Esophagus muscularis mucosa (tissue), 4 donors: Measurements from ENCODE around the gene MICALL1. TPM values are rescaled to one million over a fixed set of nuclear protein-coding genes. Genes with fewer than 3 reads are reported as not detected.

Source experiments
- DNase-seq: peaks from one replicate; pipeline ENCODE4 v3.0.0-alpha.2; 2017; ENCODE audit errors: extremely low spot score
- H3K27ac ChIP-seq, 4 donors: fragments of 200-600 bp; sonication (generic); replicated peaks in 1 of 4; 1 replicate in 3 of 4; 2 replicates in 1 of 4; pipeline ENCODE4 v1.5.1; 2016 to 2019; ENCODE audit warnings: mild to moderate bottlenecking in 1 of 4
- H3K27me3 ChIP-seq, 4 donors: fragments of 200-600 bp; sonication (generic); one replicate each; pipeline versions ENCODE4 v1.5.1 to v1.6.0; 2016 to 2019
- H3K36me3 ChIP-seq, 4 donors: fragments of 200-600 bp; sonication (generic); one replicate each; pipeline ENCODE4 v1.5.1; 2016 to 2019
- H3K4me1 ChIP-seq, 4 donors: fragments of 200-600 bp; sonication (generic); one replicate each; pipeline ENCODE4 v1.5.1; 2016 to 2019
- H3K4me3 ChIP-seq, 4 donors: fragments of 200-600 bp; sonication (generic); 1 replicate in 2 of 4; 2 replicates in 2 of 4; pipeline ENCODE4 v1.5.1; 2016 to 2019; ENCODE audit warnings: mild to moderate bottlenecking in 4 of 4, moderate library complexity in 1 of 4
- H3K9me3 ChIP-seq, 4 donors: fragments of 200-600 bp; sonication (generic); 1 replicate in 3 of 4; 2 replicates in 1 of 4; pipeline ENCODE4 v1.5.1; 2016 to 2019
- EP300 ChIP-seq: sonication (generic); formaldehyde crosslinking; IDR thresholded peaks from one replicate; pipeline ENCODE4 v1.6.1; 2017; ENCODE audit warnings: antibody characterized with exemption
- POLR2A ChIP-seq: fragments of 450-650 bp; IDR thresholded peaks from one replicate; pipeline ENCODE4 v1.6.1; 2017; ENCODE audit warnings: antibody characterized with exemption, moderate library complexity, mild to moderate bottlenecking, low read depth
- POLR2AphosphoS5 ChIP-seq, 2 donors: sonication (generic); formaldehyde crosslinking; IDR thresholded peaks; one replicate each; pipeline ENCODE4 v1.6.1; 2017; ENCODE audit warnings: antibody characterized with exemption in 2 of 2
- WGBS: methylation state at CpG from one replicate; pipeline ENCODE4 v1.1.5; 2018; 5-methylcytosine and 5-hydroxymethylcytosine counted together
- intact Hi-C: fragments of 100-400 bp; cut with DNase I; formaldehyde crosslinking; loops from one replicate; pipeline ENCODE4 v1.15.1; 2023
- total RNA-seq, 4 donors: library from RNA; depleted of rRNA; stranded (reverse); fragments of >200 nt; gene quantifications; one replicate each; pipeline versions ENCODE4 v1.1.0 to v1.2.1, GENCODE V29; 2016
- TF ChIP-seq, protein P1 (sequence below), 3 experiments: fragments of 200-600 bp in 2 of 3; fragments of 450-650 bp in 1 of 3; sonication (generic) in 2 of 3; IDR thresholded peaks; one replicate each; pipeline ENCODE4 v1.5.1; 2017 to 2019; ENCODE audit warnings: antibody characterized with exemption in 3 of 3, mild to moderate bottlenecking in 2 of 3, moderate library complexity in 1 of 3

The MICALL1 gene
- total RNA-seq, 4 donors from 2014 or later, result 51.2 to 136 (median 71.2) TPM

DNA sequence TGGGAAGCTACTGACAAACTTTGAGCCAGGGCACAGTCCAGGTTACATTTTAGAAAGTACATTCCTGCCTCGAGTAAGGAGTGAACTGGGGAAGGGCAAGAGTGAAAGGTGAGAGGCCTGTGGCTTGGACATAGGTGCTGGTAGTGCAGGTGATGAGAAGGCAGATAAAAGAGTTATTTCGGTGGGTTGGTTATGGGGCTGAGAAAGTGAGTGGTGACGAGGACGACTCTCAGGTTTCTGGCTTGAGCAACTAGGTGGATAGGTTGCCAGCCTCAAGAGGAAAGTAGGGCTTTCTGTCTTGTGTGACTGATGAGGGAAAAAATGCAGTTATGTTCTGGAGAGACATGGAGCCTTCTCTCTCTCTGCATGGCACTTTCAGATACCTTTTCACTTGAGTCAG lies 51.1 kb downstream of the MICALL1 start:
- H3K27me3 ChIP-seq, result no peaks in the 10 kb centered on the region
- WGBS, result 79% methylated on average over 4 of the region's 4 CpGs
- peaks cover 53 to 64% (median 60%) of the 10 kb centered on the region in 4 donors for H3K36me3 ChIP-seq
- no peak for DNase-seq
- intact Hi-C loops, result no loop called here
- H3K9me3 ChIP-seq, result no peaks in the 10 kb centered on the region
- peaks cover 15 to 41% (median 27%) of the 10 kb centered on the region in 4 donors for H3K4me1 ChIP-seq
- H3K4me3 ChIP-seq, result no peak overlapping the region
- no peak overlapping the region for H3K27ac ChIP-seq
- TF ChIP-seq POLR2AphosphoS5 (IDR thresholded peaks at IDR 0.05) (no peak), POLR2A (no peak), EP300 (no peak)
- TF ChIP-seq, protein P1, sequence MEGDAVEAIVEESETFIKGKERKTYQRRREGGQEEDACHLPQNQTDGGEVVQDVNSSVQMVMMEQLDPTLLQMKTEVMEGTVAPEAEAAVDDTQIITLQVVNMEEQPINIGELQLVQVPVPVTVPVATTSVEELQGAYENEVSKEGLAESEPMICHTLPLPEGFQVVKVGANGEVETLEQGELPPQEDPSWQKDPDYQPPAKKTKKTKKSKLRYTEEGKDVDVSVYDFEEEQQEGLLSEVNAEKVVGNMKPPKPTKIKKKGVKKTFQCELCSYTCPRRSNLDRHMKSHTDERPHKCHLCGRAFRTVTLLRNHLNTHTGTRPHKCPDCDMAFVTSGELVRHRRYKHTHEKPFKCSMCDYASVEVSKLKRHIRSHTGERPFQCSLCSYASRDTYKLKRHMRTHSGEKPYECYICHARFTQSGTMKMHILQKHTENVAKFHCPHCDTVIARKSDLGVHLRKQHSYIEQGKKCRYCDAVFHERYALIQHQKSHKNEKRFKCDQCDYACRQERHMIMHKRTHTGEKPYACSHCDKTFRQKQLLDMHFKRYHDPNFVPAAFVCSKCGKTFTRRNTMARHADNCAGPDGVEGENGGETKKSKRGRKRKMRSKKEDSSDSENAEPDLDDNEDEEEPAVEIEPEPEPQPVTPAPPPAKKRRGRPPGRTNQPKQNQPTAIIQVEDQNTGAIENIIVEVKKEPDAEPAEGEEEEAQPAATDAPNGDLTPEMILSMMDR (IDR thresholded peaks at IDR 0.05), result no peak

DNA sequence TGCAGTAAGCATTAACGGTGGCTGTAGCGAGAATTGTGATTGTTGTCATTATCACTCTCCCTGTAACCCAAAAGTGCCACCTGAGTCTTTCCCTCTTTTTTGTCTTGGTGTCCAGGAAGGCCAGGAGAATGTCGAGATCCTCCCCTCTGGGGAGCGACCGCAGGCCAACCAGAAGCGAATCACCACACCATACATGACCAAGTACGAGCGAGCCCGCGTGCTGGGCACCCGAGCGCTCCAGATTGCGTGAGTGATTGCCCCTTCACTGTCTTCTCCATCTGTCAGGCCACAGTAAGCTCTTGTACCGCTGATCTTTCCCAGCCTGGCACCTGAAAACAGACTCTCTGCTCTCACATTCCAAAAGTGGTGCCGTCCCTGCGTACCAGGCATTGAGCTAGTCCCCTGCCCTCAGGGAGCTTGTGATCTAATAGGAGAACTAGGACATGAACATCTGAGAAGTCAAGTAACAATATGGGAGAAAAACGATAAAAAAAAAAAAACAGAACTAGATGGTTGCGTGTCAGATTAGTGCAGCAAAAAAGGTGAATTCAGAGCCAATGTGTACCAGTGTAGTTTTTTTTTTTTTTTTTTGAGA lies 53.2 kb downstream of the MICALL1 start:
- H3K36me3 ChIP-seq, result peaks cover 59 to 84% (median 79%) of the 10 kb centered on the region in 4 donors
- WGBS, result 98% methylated on average over 18 of the region's 18 CpGs
- intact Hi-C loops, result no loop called here

DNA sequence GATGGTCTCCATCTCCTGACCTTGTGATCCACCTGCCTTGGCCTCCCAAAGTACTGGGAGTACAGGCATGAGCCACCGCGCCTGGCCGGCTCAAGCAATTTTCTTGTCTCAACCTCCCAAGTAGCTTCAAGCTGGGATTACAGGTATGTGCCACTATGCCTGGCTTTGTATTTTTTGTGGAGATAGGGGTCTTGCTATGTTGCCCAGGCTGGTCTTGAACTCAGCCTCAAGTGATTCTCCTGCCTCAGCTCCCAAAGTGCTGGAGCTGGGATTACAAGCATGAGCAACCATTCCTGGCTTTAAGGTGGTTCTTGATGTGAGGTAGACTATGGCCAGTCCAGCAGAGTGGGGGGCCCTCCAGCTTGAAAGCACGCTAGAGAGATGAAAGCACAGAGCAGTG lies 55.0 kb downstream of the MICALL1 start:
- Histone ChIP-seq H3K36me3 (peaks cover 63 to 90% (median 79%) of the 10 kb centered on the region in 4 donors), H3K27ac (no peak overlapping the region), H3K27me3 (no peaks in the 10 kb centered on the region), H3K4me3 (no peak overlapping the region), H3K4me1 (peaks cover 8 to 27% (median 13%) of the 10 kb centered on the region in 4 donors), H3K9me3 (no peaks in the 10 kb centered on the region)
- TF ChIP-seq, protein P1 (IDR thresholded peaks at IDR 0.05), result no peak
- TF ChIP-seq EP300, result no peak
- TF ChIP-seq POLR2A, result no peak
- no peak for TF ChIP-seq POLR2AphosphoS5 (IDR thresholded peaks at IDR 0.05)
- intact Hi-C loops, result no loop called here
- WGBS, result 100% methylated on average over 4 of the region's 4 CpGs
- DNase-seq, result no peak

More for the DNA sequence above, 53.2 kb downstream of the MICALL1 start:
- H3K27ac ChIP-seq, result no peak overlapping the region
- H3K4me3 ChIP-seq, result no peak overlapping the region
- TF ChIP-seq POLR2A (no peak), EP300 (no peak), POLR2AphosphoS5 (IDR thresholded peaks at IDR 0.05) (no peak)
- TF ChIP-seq, protein P1 (IDR thresholded peaks at IDR 0.05), result no peak
- peaks cover 7 to 26% (median 12%) of the 10 kb centered on the region in 4 donors for H3K4me1 ChIP-seq
- no peaks in the 10 kb centered on the region for H3K9me3 ChIP-seq
- DNase-seq, result no peak
- H3K27me3 ChIP-seq, result no peaks in the 10 kb centered on the region

DNA sequence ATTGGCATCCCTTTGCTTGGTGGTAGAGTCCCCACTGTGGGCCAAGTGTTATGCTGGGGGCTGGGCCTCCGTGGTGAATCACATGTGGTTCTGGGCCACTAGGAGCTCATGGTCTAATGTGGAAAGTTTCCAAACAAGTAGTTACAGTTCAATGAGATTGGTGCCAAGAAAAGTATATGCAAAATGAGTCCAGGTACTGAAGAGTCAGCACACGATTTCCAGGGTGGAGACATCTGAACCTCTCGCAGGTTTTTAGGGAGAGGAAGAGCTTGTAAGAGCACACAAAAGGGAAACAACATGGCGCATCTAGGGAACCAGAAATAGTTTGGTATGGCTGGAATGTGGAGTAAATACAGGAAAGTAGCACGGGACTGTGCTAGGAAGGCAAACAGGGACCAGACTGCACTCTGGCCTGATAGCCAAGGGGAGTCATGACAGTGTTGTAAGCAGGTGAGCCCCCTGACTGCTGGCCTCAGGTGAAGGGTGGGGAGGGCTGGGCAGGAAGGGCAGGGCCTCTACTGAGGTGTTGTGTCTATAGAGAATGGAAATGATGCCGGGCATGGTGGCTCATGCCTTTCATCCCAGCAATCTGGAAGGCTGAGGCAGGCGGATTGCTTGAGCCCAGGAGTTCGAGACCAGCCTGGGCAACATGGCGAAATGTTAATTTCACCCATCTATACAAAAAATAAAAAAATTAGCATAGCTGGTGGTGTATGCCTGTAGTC lies 60.0 kb downstream of the MICALL1 start:
- H3K27ac ChIP-seq, result no peak overlapping the region
- no peak for DNase-seq
- peaks cover 15 to 24% (median 20%) of the 10 kb centered on the region in 4 donors for H3K4me1 ChIP-seq
- WGBS, result 76% methylated on average over 9 of the region's 9 CpGs
- TF ChIP-seq POLR2AphosphoS5 (IDR thresholded peaks at IDR 0.05) (no peak), POLR2A (no peak), EP300 (no peak)
- TF ChIP-seq, protein P1 (IDR thresholded peaks at IDR 0.05), result no peak
- no peak overlapping the region for H3K4me3 ChIP-seq
- peaks cover 45 to 73% (median 59%) of the 10 kb centered on the region in 4 donors for H3K36me3 ChIP-seq
- no peaks in the 10 kb centered on the region for H3K9me3 ChIP-seq
- H3K27me3 ChIP-seq, result no peaks in the 10 kb centered on the region
- intact Hi-C loops, result loop anchor here (5.0 kb wide), 1 partner anchor 149 kb away; no protein-coding TSS in a partner anchor
